PFSK-1 (cell line): ENCODE results near the gene TMEM129.

Experiments
- FOXP2 ChIP-seq: optimal IDR thresholded peaks from 2 replicates; pipeline ENCODE3; 2011; ENCODE audit warnings: borderline replicate concordance, control low read depth, inconsistent platforms; ENCODE audit not compliant: insufficient read depth; ENCODE audit errors: extremely low read length, extremely low read depth
- POLR2AphosphoS5 ChIP-seq: IDR thresholded peaks from 2 replicates; pipeline ENCODE4 v1.6.1; 2012; ENCODE audit warnings: low read depth, mild to moderate bottlenecking, control low read depth, low read length, moderate library complexity
- SIN3A ChIP-seq: IDR thresholded peaks from 2 replicates; pipeline ENCODE4 v1.6.1; 2012; ENCODE audit warnings: mild to moderate bottlenecking, low read length, moderate library complexity, borderline replicate concordance; ENCODE audit not compliant: insufficient read depth
- TAF1 ChIP-seq: IDR thresholded peaks from 2 replicates; pipeline ENCODE4 v1.6.1; 2012; ENCODE audit warnings: low read length, control low read depth, borderline replicate concordance; ENCODE audit not compliant: insufficient read depth
- TF ChIP-seq, protein P1 (sequence below), 2 experiments: IDR thresholded peaks; 2 replicates each; pipeline versions ENCODE4 v1.6.1 to v1.8.0; 2011 to 2012; ENCODE audit warnings: low read depth in 2 of 2, low read length in 2 of 2, control low read depth in 1 of 2, inconsistent platforms in 1 of 2, mild to moderate bottlenecking in 1 of 2, moderate library complexity in 1 of 2; ENCODE audit not compliant: insufficient read depth in 1 of 2

DNA sequence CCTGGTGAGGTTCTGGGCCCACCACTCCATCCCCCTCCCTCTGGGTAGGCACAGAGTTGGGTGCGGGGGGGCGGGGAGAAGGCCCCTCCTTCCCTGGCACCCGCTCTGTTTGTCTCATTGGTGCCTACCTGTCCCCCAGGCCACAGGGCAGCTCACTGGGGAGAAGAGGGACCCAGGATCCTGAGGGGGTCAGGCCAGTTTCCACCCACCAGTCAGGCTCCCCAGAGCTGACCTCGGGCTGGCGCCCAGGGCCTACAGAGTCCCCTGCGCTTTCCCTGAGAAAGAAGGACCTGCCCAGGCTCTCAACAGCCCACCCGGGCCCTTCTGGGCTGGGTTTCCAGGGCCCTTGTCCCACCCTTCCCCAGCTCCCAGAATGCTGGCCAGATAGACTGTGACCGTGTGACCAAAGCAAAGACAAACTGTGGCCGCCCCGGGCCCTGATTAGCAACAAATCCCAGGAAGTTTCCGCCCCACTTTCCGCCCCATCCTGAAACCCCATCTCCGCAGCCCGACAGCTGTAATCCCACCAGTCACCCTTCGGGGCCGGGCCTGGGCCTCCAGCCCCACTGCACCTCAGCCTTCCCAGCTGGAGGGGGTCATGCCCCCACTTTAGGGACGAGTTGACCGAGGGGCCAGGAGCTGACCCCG, 38.2 kb upstream of the TMEM129 start:
- TF ChIP-seq, protein P1, sequence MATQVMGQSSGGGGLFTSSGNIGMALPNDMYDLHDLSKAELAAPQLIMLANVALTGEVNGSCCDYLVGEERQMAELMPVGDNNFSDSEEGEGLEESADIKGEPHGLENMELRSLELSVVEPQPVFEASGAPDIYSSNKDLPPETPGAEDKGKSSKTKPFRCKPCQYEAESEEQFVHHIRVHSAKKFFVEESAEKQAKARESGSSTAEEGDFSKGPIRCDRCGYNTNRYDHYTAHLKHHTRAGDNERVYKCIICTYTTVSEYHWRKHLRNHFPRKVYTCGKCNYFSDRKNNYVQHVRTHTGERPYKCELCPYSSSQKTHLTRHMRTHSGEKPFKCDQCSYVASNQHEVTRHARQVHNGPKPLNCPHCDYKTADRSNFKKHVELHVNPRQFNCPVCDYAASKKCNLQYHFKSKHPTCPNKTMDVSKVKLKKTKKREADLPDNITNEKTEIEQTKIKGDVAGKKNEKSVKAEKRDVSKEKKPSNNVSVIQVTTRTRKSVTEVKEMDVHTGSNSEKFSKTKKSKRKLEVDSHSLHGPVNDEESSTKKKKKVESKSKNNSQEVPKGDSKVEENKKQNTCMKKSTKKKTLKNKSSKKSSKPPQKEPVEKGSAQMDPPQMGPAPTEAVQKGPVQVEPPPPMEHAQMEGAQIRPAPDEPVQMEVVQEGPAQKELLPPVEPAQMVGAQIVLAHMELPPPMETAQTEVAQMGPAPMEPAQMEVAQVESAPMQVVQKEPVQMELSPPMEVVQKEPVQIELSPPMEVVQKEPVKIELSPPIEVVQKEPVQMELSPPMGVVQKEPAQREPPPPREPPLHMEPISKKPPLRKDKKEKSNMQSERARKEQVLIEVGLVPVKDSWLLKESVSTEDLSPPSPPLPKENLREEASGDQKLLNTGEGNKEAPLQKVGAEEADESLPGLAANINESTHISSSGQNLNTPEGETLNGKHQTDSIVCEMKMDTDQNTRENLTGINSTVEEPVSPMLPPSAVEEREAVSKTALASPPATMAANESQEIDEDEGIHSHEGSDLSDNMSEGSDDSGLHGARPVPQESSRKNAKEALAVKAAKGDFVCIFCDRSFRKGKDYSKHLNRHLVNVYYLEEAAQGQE (IDR thresholded peaks at IDR 0.05; ENCODE audit: insufficient read depth in 1 of 2, low read depth in 2 of 2, low read length in 2 of 2): no peak
- no peak for TF ChIP-seq TAF1
- no peak for TF ChIP-seq FOXP2
- no peak for TF ChIP-seq POLR2AphosphoS5
- TF ChIP-seq SIN3A: no peak
